ENCODE measurements around the gene SLC6A12.

Gene SLC6A12

DNA sequence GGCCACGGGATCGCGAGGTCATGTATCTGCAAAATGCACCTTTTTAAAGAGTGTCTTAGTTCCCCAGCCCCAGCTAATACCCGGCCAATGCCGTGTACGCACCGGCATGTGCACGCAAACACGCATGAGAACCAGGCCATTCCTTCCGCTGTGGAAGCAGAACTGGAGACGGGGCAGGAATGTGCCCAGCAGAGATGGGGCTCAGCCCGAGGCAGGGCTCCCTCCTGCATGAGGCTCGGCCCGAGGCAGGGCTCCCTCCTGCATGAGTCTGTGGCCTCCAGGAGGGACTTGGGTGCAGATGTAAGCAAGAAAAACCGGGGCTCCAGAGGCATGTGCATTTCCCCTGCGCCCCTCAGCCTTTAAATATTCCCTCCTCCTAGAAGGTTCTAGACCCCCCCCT, 38.2 kb downstream of the SLC6A12 start:
- DNase-seq, result no peak

DNA sequence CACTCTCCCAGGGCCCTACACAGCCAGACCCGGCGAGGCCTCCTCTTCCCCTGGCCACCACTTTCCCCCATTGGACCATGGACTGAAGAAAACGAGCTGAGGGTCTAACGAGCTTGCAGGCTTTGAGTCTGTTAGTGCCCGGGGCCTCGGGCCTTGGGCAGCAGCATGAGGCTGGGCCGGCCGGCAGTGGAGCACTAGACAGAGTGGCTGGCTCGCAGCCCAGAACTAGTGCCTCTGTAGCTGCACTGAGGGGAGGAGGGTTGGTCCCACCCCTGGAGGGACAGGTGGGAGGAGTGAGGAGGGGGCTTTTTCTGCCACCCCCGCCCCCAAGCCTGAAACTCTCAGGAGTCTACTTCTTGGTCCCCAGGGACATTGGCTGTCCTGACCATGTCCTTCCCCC, 38.7 kb downstream of the SLC6A12 start:
- DNase-seq, result no peak

DNA sequence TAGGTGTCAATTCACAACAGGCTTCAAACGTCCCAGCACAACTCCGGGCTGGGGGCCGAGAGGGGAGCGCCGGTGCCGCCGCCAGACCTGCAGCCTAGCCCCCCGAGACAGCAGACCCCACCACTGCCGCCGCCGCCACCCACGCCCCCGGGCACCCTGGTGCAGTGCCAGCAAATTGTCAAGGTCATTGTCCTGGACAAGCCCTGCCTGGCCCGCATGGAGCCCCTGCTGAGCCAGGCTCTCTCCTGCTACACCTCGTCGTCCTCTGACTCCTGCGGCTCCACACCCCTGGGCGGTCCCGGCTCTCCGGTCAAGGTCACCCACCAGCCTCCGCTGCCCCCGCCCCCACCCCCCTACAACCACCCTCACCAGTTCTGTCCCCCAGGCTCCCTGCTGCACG, 39.4 kb downstream of the SLC6A12 start:
- DNase-seq, result no peak

DNA sequence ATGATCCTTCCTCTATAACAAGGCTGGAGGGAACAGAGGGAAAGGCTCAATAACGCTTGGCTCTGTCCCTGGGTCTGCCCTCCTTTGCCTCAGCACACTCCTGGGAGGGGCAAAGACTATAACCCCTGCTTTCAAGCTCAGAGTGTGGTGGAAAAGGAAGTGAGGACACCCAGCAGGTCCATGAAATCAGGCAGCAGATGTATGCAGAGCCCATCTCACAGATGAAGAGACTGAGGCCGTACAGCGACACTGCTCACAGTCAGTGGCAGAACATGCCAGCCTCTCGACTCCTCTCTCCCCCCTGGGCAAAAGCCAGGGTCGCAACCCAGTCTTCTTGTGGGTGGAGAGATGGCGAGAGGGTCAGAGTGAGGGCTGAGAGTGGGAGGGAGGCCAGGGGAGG, 39.8 kb downstream of the SLC6A12 start:
- DNase-seq, result no peak

DNA sequence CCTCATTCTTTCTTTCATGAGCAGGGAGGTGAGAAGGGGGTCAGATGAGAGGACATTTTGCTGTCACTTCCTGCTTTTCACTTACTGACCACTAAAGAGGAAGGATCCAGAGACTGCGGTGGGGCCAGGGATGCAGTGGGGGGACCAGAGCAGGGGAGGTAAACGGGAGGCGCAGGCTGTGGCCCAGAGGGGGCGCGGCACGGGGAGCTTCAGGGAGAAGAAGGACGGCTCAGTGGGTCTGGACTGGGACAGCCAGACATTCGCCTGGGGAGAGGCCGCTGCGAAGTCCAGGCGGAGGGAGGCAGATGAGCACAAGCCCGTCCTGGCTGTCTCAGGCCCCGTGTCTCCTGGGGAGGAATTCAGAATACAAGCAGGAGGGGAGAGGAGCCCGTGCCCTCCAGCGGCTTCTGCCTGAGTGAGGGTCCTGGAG, 41.2 kb downstream of the SLC6A12 start:
- DNase-seq, result no peak

DNA sequence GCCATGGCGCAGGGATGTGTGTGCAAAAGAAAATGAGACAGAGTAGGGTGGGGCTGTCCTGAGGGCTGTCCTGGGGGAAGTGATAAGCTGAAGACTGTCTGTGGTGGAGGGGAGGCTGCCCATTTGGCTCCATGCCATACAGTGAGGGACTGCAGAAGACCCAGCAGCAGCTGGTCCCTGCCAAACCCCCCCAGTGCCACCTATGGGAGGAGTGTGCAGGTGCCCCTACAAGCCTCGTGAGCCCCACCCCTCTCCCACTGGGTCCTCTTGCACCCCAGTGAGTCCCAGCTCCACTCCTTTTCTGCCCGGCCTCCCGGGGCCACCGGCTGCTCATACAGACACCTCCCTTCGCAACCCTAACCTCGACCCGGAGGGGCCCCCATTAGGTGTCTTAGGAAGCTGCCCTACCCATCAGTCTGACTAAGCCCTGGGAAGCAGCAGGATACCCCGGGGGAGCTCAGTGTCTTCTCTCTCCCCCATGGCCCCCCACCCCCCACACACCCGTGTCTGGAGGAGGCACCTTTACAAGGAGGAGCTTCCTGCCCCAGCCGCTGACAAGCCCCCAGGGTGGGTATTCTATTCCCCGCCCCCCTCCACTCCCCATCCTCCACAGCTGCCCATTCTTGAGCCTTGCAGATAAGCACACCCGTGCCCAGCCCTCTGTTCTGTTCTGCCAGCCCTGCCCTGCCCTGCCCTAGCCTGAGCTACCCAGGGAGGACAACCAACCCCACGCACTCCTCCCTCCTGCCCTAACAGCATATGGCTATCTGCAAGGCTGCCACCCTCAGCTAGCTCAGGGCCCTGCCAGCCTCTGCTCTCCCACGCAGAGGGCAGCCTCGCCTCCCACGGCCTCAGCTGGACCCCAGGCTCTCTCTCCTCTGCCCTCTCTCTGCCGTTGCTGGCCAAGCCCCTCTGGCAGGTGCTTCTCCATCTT, 41.9 kb downstream of the SLC6A12 start:
- DNase-seq, result no peak

DNA sequence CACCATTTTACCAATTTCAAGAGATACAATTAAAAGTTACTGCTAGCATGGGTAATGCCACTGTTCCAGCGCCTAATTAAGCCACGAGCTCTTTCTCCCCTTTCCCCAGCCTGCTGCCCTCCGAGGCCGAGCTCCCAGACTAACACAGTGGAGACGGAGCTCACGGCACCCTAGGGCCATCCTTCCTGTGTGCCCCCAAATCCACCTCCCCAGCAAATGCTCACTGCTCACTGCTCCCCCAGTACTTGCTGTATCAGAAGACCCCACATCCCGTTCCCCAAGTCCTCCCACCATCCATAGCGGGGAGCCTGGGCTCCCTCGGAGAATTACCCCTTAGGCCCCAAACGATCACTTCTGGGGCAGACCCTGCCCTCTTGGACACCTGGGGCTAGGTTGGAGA, 42.7 kb downstream of the SLC6A12 start:
- no peak for DNase-seq

DNA sequence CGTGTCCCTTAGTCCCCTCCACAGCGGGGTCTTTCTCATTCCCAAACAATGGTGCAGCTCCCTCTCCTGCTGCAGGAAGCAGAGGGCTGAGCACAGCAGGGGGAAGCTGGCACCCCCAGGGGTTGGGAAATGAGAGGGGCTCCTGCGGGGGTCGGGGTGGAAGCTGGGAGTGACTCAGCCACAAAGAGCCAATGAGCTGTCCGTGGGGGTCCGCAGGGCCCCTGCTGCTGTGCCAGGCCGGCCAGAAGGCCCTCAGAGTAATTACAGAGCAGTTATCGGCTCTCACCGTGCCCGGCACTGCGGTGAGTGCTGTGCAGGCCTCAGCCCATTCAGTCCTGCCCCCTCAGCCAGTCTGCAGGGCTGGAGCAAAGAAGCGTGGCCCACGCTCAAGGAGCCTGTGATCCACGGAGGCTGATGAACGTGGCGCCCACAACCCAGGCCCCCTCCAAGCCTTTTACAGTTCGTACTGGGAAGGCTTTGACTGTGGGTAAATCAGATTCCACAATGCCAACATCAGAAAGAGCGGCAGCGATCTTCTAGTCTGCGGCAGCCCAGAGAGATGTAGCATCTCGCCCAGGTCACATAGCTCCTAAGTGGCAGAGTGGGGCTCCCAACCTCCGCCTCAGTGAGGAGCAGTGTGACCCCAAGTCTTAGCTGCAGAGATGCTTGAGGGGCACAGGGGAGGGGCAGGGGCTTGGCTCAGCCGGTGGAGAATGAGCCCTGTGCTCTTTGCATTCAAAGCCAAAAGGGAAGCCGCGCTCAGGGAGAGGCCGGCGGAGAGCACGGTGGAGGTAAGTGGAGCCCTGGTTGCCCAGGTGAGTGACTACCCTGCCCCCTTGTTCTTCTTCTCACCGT, 43.4 kb downstream of the SLC6A12 start:
- no peak for DNase-seq

DNA sequence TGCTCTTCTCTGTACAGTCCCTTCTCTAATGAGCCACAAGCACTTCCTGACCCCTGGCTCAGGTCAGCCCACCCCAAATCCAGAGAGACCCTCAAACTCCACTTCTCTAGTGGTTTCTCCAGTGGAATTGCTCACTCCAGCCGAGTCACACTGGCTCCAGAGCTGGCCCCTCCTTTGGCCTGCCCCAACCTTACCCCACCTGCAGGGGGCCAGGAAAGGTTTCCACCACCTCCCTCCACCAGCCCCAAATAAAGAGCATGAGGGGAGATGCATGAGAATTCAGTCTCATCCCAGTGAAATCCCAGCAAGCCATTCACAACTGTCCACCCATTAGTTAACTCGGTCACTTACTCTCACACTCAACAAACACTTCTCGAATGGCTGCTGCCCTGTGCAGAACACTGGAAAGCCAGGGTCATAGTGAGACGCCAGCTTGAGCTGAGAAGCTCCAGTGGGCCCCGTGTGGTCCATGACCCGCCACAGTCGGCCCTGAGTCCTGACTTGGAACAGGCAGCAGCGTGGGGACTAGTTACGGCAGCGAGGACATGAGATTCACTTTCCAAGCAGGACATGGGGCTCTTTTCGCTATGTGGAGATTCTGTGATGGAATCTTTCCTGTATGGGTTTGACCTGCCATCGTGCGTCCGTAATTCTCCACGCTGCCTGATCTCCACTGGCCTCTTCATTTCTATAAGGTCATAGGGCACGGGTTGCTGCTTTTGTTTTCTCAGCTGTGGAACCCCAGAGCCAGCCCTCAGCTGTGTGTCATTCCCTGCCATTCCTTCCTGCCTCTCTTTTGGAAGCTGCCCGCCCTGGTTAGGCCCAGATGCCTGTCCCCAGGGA, 44.2 kb downstream of the SLC6A12 start:
- DNase-seq, result no peak

DNA sequence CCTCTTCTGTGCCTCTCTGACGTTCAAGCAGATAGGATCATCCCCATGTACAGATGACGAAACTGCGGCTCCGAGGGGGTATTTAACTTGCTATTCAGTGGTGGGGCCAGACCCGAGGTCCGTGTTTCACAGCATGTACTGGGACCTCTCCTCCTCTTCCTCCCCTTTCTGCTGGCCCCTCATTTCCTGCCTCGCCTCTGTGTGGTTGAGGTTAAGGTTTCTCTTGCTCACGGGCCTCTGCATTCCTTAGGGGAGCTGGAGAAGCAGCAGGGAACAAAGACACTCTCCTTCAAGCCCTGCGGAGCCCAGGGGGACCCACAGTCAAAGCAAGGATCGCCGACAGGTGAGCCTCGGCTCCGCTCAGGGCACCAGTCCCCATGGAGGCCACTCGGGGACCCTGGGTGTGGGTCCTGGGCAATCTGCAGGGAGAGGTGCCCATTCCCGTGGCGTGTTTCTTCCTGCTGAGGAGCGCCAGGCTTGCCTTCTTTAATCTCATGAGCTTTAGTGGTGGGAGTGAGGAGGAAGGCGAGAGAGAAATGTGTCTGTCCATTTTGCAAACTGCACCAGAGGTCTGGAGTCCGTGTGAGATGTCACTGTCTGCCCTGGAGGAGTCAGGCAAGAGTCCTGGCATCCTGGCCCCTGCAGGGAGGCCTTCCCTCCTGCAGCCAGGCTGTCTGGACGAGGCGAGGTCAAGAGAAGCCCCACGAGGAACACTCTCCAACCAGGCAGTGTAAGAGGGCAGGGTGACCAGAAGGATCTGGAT, 45.0 kb downstream of the SLC6A12 start:
- no peak for DNase-seq

DNA sequence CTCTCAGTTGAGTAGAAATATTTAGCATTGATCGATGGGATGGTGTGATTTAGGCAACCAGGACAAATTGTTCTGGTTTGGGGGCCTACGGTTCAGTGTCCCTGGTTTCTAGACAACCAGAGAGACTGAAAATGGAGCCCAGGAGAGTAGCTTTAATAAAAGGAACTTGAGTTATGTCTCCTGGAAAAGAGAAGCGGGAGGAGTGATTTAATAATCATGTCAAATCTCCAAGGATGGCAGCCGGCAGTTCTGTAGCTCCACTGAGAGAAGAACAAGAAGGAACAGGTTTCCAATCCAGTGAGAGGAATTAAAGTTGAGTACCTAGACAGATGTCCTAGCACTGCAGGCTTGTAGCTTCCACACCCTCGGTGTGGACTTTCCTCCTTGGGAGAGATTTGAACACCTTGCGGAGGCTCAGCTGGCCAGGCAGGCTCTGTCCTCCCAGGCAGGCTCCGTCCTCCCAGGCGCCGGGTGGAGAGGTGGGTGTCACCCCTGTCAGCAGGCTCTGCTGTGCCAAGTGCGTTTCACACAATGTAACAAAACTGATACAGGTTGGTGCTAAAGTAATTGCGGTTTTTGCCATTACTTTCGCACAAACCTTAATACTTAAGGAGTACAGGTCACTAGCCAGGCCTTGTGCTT, 45.9 kb downstream of the SLC6A12 start:
- no peak for DNase-seq

DNA sequence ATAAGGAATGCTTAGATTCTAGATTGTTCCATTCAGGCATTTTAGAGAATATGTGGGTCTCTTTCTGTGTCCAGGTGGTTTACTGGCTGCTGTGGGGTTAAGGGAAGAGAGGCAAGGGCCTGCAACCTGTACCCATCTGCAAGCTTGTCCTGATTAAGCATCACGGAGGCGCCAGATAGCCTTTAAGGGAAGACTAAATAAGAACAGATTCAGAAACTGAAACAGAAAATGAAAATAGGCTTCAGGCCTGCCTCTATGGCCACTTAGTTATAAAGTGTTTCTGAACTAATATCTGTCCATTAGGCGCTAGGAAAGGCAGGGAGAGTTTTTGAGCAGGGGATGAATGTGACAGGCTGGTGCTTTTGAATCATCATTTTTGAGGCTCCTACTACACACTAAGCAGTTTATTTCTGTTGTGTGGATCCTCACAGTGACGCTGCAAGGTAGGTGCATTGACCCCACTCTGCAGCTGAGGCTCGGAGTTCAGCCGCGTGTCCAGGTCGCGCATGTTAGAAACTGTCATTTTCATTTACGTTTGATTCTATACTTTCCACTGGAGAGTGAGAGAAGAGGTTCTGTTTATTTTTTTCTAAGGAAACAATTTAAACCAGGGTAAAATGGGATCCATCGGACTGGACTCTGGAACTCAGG, 47.4 kb downstream of the SLC6A12 start:
- no peak for DNase-seq

DNA sequence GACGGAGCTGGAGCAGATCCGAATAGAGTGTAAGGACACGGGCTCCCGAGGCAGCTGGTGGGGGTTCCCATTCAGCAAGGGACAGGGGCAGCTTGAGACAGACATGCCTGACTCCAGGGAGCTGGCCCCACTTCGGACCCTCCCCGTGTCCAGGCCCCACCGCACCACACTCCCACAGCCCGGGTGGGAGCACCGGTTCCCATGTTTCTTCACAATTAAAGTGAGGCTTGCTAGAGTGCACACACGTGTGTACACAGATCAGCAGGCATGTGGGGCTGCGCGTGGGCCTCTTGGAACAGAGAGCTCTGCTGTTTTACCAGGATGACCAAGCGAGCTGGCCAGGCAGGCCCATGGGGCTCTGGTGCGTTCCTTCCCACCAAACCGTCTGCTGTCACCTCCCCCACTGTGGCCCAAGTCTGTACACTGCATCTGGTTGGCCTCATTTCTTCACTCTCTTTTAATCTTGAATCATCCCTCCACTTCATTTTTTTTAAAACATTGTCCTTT, 48.0 kb downstream of the SLC6A12 start:
- no peak for DNase-seq

DNA sequence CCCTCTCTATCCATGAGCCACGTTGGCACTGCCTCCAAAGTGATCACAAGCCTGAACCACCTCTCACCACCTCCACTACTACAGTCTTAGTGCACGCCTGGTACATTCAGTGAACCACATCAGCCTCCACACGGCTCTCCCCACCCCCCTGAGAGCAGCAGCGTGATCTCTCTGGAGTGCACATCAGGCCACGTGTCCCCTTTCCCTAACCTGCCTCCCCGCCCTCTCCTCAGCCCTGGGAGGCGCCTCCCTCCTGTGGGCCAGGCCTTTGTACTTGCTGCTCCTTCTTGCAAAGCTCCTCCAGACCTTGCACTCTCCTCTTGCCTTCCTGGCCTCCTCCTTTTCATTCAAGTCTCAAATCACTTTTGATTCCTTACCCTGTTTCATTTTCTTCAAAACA, 49.8 kb downstream of the SLC6A12 start:
- DNase-seq, result no peak

DNA sequence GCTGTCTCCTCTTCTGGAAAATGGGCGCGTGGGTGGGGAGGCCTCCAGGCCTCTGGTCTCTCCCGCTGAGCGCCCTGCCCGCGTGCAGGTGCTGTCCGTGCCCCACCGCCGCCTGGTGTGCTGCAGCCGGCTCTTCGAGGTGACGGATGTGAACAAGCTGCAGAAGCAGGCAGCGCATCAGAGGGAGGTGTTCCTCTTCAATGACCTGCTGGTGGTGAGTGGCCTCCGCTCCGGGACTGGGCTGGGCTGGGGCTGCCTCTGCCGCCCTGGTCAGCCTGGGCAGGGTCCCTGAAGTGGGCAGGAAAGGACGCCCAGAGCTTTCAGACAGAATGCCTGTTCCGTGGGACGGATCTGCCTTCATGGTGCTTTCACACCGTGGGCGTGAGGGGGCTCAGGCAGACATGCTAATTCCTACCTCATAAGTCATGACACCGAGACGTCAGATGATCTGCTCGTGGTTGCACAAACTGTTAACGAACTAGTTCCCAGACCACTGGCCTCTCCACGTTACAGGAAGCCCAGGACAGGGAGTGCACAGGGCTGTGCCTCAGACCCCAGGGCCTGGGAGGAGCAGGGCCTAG, 50.5 kb downstream of the SLC6A12 start:
- no peak for DNase-seq

DNA sequence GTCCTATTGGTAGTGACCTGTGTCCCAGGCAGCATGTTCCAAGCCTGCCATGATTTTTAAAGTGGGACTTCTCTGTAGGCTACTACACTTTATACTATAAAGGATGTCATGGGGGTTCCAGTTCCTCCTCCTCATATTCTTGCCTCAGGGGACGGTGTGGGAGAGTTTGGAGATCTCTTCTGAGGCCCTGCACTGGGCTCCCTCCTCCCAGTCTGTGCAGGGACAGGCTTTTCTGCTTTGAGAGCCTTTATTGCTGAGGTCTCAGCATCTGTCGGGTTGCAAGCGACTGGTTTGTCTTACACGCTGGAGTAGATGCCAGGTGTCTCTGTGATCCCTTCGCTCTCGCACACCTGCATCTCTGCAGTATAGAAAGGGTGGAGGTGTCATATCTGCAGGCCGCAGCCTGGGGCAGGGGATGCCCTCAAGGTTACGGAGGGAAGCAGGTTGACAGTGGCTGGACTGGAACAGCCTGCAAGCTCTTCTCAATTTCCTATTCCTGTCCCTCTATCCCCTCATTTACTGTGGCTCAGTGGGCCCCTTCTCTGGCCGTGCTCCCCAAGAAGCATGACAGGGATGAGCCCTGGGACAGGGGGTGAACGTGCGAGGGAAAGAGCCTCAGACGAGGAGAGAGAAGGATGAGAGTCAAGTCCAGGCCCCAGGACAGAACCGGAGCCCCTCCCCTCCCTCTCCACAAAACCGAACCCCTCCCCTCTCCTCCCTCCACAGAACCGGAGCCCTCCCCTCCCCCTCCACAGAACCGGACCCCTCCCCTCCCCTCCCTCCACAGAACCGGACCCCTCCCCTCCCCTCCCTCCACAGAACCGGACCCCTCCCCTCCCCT, 51.3 kb downstream of the SLC6A12 start:
- DNase-seq, result no peak

DNA sequence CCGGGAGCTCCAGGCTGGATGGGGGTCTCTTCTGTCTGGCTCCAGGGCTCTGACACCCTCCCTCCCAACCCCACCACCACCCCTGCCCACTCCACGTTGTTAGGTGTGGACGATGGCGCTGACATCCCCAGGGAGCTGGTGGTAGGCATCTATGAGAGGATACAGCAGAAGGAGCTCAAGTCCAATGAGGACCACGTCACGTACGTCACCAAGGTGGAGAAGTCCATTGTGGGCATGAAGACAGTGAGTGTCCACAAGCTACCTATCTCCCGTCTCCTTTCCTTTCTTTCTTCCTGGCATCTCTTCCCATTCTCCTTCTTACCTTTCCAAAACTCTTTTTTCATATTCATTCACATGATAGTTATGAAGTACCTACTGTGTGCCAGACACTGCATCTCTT, 52.1 kb downstream of the SLC6A12 start:
- DNase-seq, result no peak

DNA sequence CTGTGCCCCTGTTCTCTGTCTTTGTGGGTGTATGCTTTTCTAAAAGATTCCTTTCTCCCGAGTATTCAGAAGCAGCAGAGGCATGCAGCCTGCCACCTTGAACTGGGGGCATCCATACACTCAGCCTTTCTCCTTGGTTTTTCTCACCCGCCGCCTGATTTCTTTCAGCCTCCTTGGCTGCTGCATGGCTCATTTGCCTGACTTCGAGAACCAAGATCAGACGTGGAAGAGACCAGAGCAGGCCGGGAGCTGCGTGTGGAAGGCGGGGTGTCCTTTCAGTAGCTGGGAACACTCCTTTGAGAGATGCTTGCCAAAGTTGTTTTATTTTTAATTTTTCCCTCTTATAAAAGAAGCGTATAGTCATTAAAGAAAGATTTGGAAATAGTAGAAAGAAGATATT, 53.1 kb downstream of the SLC6A12 start:
- no peak for DNase-seq

DNA sequence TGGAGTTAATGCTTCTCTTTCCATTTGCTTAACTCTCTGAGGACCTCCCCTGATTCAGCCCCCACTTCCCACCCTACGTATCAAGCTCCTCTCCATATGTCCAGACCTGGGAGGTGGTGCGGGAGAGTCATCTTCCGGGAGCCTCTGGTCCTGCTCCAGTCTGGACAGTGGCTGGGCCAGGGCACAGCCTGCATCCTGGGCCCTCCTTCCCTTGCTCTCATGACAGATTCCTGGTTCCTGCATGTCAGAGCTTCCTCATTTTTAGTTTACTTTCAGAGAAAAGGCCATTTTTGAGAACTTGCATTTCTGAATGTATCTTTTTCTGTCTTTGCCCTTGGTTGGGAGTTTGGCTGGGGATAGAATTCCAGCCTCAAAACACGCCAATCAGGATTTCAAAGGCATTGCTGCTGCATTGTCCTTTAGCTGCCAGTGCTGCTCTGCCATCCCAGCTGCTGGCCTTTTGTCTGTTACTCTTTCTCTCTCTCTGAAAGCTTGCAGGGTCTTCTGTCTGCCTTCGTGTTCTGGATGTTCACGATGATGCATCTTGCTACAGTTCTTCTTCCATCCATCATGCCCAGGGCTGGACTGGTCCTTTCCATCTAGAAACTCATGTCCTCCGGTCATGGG, 54.7 kb downstream of the SLC6A12 start:
- no peak for DNase-seq
